Heart left ventricle (tissue), 16 donors: ENCODE measurements around the gene BICDL2. TPM values are rescaled to one million over a fixed set of nuclear protein-coding genes. Genes with fewer than 3 reads are reported as not detected.
"Not testable (repeated sequence)": the region's sequence is repeated elsewhere in the genome, so short reads cannot be mapped to it uniquely, and the experiment has no call there.

Source experiments
- ATAC-seq, 4 donors: fragments of 200-7000 bp; cut with Tn5 transposase; one replicate each; pipeline ENCODE4 v1.9.1; 2020 to 2022; ENCODE audit warnings: moderate library complexity in 4 of 4, mild to moderate bottlenecking in 3 of 4, moderate number of reproducible peaks in 1 of 4
- DNase-seq, 5 donors: peaks; one replicate each; pipeline ENCODE4 v3.0.0-alpha.2; 2020
- H3K27ac ChIP-seq, 12 donors: fragments of 200-600 bp; sonication (generic) in 4 of 12; one replicate each; pipeline versions ENCODE4 v1.5.0 to v1.8.0; 2016 to 2022; ENCODE audit warnings: mild to moderate bottlenecking in 2 of 12
- H3K27me3 ChIP-seq, 9 donors: fragments of 200-600 bp; sonication (generic) in 2 of 9; one replicate each; pipeline versions ENCODE4 v1.5.1 to v1.8.0; 2016 to 2022; ENCODE audit warnings: mild to moderate bottlenecking in 3 of 9
- H3K36me3 ChIP-seq, 9 donors: fragments of 200-600 bp; sonication (generic) in 2 of 9; one replicate each; pipeline versions ENCODE4 v1.5.0 to v1.8.0; 2018 to 2022; ENCODE audit warnings: mild to moderate bottlenecking in 2 of 9
- H3K4me1 ChIP-seq, 12 donors: fragments of 200-600 bp; sonication (generic) in 4 of 12; one replicate each; pipeline versions ENCODE4 v1.5.0 to v1.8.0; 2016 to 2022; ENCODE audit warnings: mild to moderate bottlenecking in 3 of 12
- H3K4me3 ChIP-seq, 12 donors: fragments of 200-600 bp; sonication (generic) in 4 of 12; one replicate each; pipeline versions ENCODE4 v1.5.0 to v1.8.0; 2017 to 2022; ENCODE audit warnings: mild to moderate bottlenecking in 9 of 12, moderate library complexity in 4 of 12
- H3K9me3 ChIP-seq, 12 donors: fragments of 200-600 bp; sonication (generic) in 4 of 12; one replicate each; pipeline versions ENCODE4 v1.5.0 to v1.8.0; 2016 to 2022; ENCODE audit warnings: mild to moderate bottlenecking in 1 of 12
- POLR2A ChIP-seq, 2 donors: fragments of 450-650 bp; IDR thresholded peaks; one replicate each; pipeline ENCODE4 v1.6.1; 2017; ENCODE audit warnings: antibody characterized with exemption in 2 of 2, mild to moderate bottlenecking in 2 of 2, moderate library complexity in 2 of 2
- WGBS, 4 donors: extraction: QIAGEN DNeasy Blood & Tissue Kit in 2 of 4; methylation state at CpG; one replicate each; pipeline versions ENCODE4 v1.1.5 to v1.1.7; 2013 to 2018; 5-methylcytosine and 5-hydroxymethylcytosine counted together
- intact Hi-C, 10 donors: fragments of 100-400 bp; cut with DNase I; formaldehyde crosslinking; loops; one replicate each; pipeline versions ENCODE4 v1.11.1 to v1.14.2; 2022
- polyA plus RNA-seq, 2 donors: library from polyadenylated mRNA; stranded (reverse); fragments of 200-250 nt; gene quantifications; one replicate each; pipeline ENCODE4 v1.2.3, GENCODE V29; 2013
- total RNA-seq, 9 donors: library from RNA; depleted of rRNA in 2 of 9; stranded (reverse); fragments of >200 nt in 2 of 9; fragmentation: NEBNext Ultra II Directional in 3 of 9; extraction: Animal tissue kit (Norgen Biotek cat#: 25700) in 3 of 9; gene quantifications; one replicate each; pipeline versions ENCODE4 v1.1.0 to v1.2.4, GENCODE V29; 2016 to 2023
- TF ChIP-seq, protein P1 (sequence below), 12 donors: fragments of 200-600 bp; sonication (generic) in 4 of 12; IDR thresholded peaks; one replicate each; pipeline versions ENCODE4 v1.5.0 to v1.8.0; 2018 to 2022; ENCODE audit warnings: antibody characterized with exemption in 12 of 12, mild to moderate bottlenecking in 5 of 12
- donor health status: ischemic (EF 13 %, LVEDD 7.1; RV severe dilation, severe dysfunction).
- donor health status: healthy with polysubstance abuse.
- donor health status: DM: no; HTN: yes; CAD: no.
- donor health status: DM: no; HTN: no; CAD: no.
- donor health status: ischemic (EF 25% LVEDD 6.9; RV normal size, moderate dysfunction).
- donor health status: ischemic (EF 25% LVEDD 5.7; RV mildly dilated, moderate dysfunction).
- donor health status: healthy.
- donor health status: DM: yes; HTN: yes; CAD: no.
- donor health status: ischemic (EF 35%, LVEDD 5.7; RV mildly dilated, moderate dysfunction).
- donor health status: nonischemic (EF 11% LVEDD 7.7; RV severe dilation, severe dysfunction).
- donor health status: DM: yes; HTN: yes; CAD: no.
- donor health status: PGD.
- donor health status: ischemic (EF 29% LVEDD 5.4; RV normal size, mild dysfunction).
- donor health status: nonischemic (EF 23%, LVEDD 6.1; RV moderate dilation, normal function).

The BICDL2 gene
- total and polyA plus RNA-seq, 11 donors = 0.07 TPM; not detected in 10

DNA sequence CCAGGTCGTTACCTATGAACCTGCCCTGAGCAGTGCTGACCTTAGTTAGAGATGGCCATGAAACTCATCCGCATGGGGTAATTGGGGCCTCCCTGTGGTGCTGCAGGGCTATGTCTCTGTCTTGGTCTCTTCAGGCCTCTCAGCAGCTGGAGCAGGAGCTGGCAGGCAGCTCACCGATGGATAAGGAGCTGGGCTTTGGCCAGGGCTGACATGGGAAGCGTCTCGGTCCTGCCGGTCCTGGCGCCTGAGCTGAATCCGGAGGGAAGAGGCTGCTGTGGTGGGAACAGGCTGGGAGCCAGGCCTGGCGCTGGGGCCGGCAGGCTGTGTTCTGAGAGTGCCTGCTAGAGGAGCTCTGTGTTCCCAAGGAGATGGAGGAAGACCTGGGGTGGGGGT is 38.8 kb upstream of the BICDL2 start:
- DNase-seq (peak in 4 of 5 donors; percentile 44 to 76 (median 68)), ATAC-seq (peak; percentile 27 to 76 (median 57))
- intact Hi-C loops = no loop called here
- TF ChIP-seq, protein P1, sequence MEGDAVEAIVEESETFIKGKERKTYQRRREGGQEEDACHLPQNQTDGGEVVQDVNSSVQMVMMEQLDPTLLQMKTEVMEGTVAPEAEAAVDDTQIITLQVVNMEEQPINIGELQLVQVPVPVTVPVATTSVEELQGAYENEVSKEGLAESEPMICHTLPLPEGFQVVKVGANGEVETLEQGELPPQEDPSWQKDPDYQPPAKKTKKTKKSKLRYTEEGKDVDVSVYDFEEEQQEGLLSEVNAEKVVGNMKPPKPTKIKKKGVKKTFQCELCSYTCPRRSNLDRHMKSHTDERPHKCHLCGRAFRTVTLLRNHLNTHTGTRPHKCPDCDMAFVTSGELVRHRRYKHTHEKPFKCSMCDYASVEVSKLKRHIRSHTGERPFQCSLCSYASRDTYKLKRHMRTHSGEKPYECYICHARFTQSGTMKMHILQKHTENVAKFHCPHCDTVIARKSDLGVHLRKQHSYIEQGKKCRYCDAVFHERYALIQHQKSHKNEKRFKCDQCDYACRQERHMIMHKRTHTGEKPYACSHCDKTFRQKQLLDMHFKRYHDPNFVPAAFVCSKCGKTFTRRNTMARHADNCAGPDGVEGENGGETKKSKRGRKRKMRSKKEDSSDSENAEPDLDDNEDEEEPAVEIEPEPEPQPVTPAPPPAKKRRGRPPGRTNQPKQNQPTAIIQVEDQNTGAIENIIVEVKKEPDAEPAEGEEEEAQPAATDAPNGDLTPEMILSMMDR (IDR thresholded peaks at IDR 0.05) = no peak
- TF ChIP-seq POLR2A (IDR thresholded peaks at IDR 0.05) = no peak
- Histone ChIP-seq H3K9me3 (no peaks in the 10 kb centered on the region), H3K4me1 (peaks cover 0 to 31% (median 0%) of the 10 kb centered on the region in 12 donors), H3K36me3 (peaks cover 0 to 13% (median 4%) of the 10 kb centered on the region in 9 donors), H3K4me3 (no peak overlapping the region), H3K27ac (peak overlapping the region in 4 of 12 donors; percentile 29 to 83 (median 50)), H3K27me3 (no peaks in the 10 kb centered on the region)
- WGBS, 4 donors = 12 to 40% (median 25%) methylated on average over 3 to 10 of the region's 10 CpGs

DNA sequence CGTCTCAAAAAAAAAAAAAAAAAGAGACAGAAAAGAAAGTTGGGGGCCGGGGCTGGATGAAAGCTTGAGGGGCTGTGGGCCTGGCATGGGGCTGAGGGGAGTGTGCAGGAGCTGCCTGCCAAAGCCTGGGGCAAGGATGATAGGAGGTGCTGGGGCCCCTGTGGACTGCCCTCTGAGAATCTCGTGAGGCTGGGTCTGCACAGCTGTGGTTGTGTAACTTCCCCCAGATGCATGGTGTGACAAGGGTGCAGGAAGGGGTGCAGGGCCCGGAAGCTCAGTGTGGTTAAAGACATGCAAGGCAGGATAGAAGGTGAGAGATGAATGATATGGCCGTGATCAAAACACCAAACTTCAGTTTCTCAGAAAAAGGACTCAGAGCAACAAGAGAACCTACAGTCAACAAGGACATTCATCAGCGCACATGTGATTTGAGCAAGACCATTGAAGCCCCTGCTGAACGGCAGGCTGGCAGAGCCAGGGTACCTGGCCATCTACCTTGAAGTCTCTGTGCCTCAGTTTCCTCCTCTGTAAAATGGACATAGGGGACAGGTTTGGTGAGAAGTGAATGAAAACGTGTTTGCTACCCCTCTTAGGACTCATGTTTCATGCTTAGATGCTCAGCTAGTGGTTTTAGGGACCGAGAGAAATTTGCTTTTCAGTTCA is 38.2 kb upstream of the BICDL2 start:
- Histone ChIP-seq H3K36me3 (peaks cover 0 to 13% (median 4%) of the 10 kb centered on the region in 9 donors), H3K4me3 (no peak overlapping the region), H3K9me3 (no peaks in the 10 kb centered on the region), H3K27me3 (no peaks in the 10 kb centered on the region), H3K4me1 (peaks cover 0 to 31% (median 0%) of the 10 kb centered on the region in 12 donors), H3K27ac (peak overlapping the region in 4 of 12 donors; percentile 29 to 83 (median 50))
- ATAC-seq (peak in 3 of 4 donors; percentile 30 to 76 (median 46)), DNase-seq (peak in 2 of 5 donors; percentile 34 to 45)
- intact Hi-C loops = no loop called here
- TF ChIP-seq, protein P1 (IDR thresholded peaks at IDR 0.05) = no peak
- no peak for TF ChIP-seq POLR2A (IDR thresholded peaks at IDR 0.05)
- 67 to 73% (median 69%) methylated on average over 9 of the region's 9 CpGs for WGBS, 4 donors

DNA sequence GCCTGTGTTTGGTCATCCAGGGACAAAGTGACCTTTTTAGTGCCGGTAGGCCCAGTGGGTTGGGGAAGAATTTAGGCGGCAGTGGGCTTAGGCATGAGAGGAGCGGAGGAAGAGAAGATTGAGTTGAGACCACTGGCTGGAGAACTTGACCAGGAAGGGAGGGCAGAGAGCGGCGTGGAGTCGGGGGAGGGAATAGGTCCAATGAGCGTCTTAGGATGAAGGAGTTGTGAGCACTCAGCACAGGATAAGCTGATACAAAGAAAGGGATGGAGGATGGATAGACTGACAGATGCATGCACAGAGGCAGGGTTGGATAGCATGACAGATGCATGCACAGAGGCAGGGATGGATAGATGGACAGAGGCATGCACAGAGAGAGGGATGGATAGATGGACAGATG is 36.7 kb upstream of the BICDL2 start:
- H3K36me3 ChIP-seq = peaks cover 0 to 17% (median 5%) of the 10 kb centered on the region in 9 donors
- H3K9me3 ChIP-seq = no peaks in the 10 kb centered on the region
- ATAC-seq (no peak), DNase-seq (peak in 1 of 5 donors; percentile 3)
- H3K4me1 ChIP-seq = peaks cover 0 to 32% (median 0%) of the 10 kb centered on the region in 12 donors
- no peaks in the 10 kb centered on the region for H3K27me3 ChIP-seq
- no peak overlapping the region for H3K4me3 ChIP-seq
- TF ChIP-seq, protein P1 (IDR thresholded peaks at IDR 0.05) = no peak
- no peak for TF ChIP-seq POLR2A (IDR thresholded peaks at IDR 0.05)
- H3K27ac ChIP-seq = peak overlapping the region in 1 of 12 donors; percentile 52
- intact Hi-C loops = no loop called here
- WGBS, 4 donors = 90 to 92% (median 91%) methylated on average over 7 of the region's 7 CpGs

GRCh38 chr16:3072576-3073263 is 36.0 kb upstream of the BICDL2 start:
- TF ChIP-seq, protein P1 (IDR thresholded peaks at IDR 0.05) = peak in 3 of 12 donors; percentile 6 to 27 (median 15)
- H3K36me3 ChIP-seq = peaks cover 0 to 22% (median 6%) of the 10 kb centered on the region in 9 donors
- intact Hi-C loops, ATAC-seq, H3K9me3 ChIP-seq, H3K27me3 ChIP-seq, DNase-seq, H3K4me3 ChIP-seq: not testable (repeated sequence)
- peak overlapping the region in 1 of 12 donors; percentile 58 for H3K27ac ChIP-seq
- WGBS, 4 donors = 56 to 83% (median 65%) methylated on average over 8 to 18 of the region's 18 CpGs
- peaks cover 0 to 39% (median 2%) of the 10 kb centered on the region in 12 donors for H3K4me1 ChIP-seq

- H3K9me3 ChIP-seq, DNase-seq, ATAC-seq, intact Hi-C loops, H3K4me3 ChIP-seq, H3K27me3 ChIP-seq, H3K27ac ChIP-seq: not testable (repeated sequence)
- 70 to 87% (median 76%) methylated on average over 3 to 4 of the region's 4 CpGs for WGBS, 4 donors
- H3K36me3 ChIP-seq = peaks cover 0 to 26% (median 6%) of the 10 kb centered on the region in 9 donors
- peaks cover 0 to 40% (median 7%) of the 10 kb centered on the region in 12 donors for H3K4me1 ChIP-seq
Observed at GRCh38 chr16:3072148-3072547, 35.4 kb upstream of the BICDL2 start.
